ENCODE measurements around the gene CCR9. TPM values are rescaled to one million over a fixed set of nuclear protein-coding genes. Genes with fewer than 3 reads are reported as not detected.
A peak's percentile ranks its signal among the peaks of the same experiment; 100 is the strongest.

The CCR9 gene
- total RNA-seq, 4 donors from 2014 or later, result 2.1 to 7.4 (median 3.7) TPM

GRCh38 chr3:45939341-45939771 is 53.0 kb downstream of the CCR9 start:
- Histone ChIP-seq H3K27me3 (no peaks in the 10 kb centered on the region), H3K4me3 (no peak overlapping the region), H3K36me3 (peaks cover 0 to 31% (median 0%) of the 10 kb centered on the region in 3 donors), H3K4me1 (no peaks in the 10 kb centered on the region), H3K9me3 (no peaks in the 10 kb centered on the region), H3K27ac (peak overlapping the region in 1 of 4 donors; percentile 14)
- TF ChIP-seq CTCF (IDR thresholded peaks at IDR 0.05), result no peak
- TF ChIP-seq POLR2A (IDR thresholded peaks at IDR 0.05), result no peak
- no peak for DNase-seq

GRCh38 chr3:45940004-45940780 is 53.8 kb downstream of the CCR9 start:
- no peak for DNase-seq
- Histone ChIP-seq H3K4me1 (no peaks in the 10 kb centered on the region), H3K4me3 (no peak overlapping the region), H3K27me3 (no peaks in the 10 kb centered on the region), H3K9me3 (no peaks in the 10 kb centered on the region), H3K36me3 (peaks cover 0 to 23% (median 0%) of the 10 kb centered on the region in 3 donors), H3K27ac (no peak overlapping the region)
- no peak for TF ChIP-seq POLR2A (IDR thresholded peaks at IDR 0.05)
- TF ChIP-seq CTCF (IDR thresholded peaks at IDR 0.05), result no peak

GRCh38 chr3:45940781-45941365 is 54.5 kb downstream of the CCR9 start:
- Histone ChIP-seq H3K27ac (no peak overlapping the region), H3K36me3 (peaks cover 0 to 18% (median 0%) of the 10 kb centered on the region in 3 donors), H3K27me3 (no peaks in the 10 kb centered on the region), H3K9me3 (no peaks in the 10 kb centered on the region), H3K4me1 (no peaks in the 10 kb centered on the region), H3K4me3 (no peak overlapping the region)
- no peak for DNase-seq
- TF ChIP-seq CTCF (IDR thresholded peaks at IDR 0.05) (no peak), POLR2A (IDR thresholded peaks at IDR 0.05) (no peak)

- no peaks in the 10 kb centered on the region for H3K27me3 ChIP-seq
- no peaks in the 10 kb centered on the region for H3K9me3 ChIP-seq
- peak overlapping the region in 2 of 4 donors; percentile 32 to 66 for H3K27ac ChIP-seq
- no peak for TF ChIP-seq POLR2A (IDR thresholded peaks at IDR 0.05)
- no peak for TF ChIP-seq CTCF (IDR thresholded peaks at IDR 0.05)
- H3K4me1 ChIP-seq, result no peaks in the 10 kb centered on the region
- DNase-seq, result no peak
- H3K36me3 ChIP-seq, result peaks cover 0 to 21% (median 5%) of the 10 kb centered on the region in 3 donors
- H3K4me3 ChIP-seq, result no peak overlapping the region
Measured at GRCh38 chr3:45942051-45942825, 55.9 kb downstream of the CCR9 start.

GRCh38 chr3:45943207-45943846 is 57.0 kb downstream of the CCR9 start, which contains the start of gene CXCR6:
CXCR6 (plus strand) TSS chr3:45943464; CDS start chr3:45946482, 3,018 bp downstream.
- DNase-seq, result peak in 1 of 3 donors; percentile 62
- peak within 1 kb of the TSS; percentile 32 to 66 (median 56) for H3K27ac ChIP-seq
- peak in 1 of 2 donors; percentile 49 for TF ChIP-seq POLR2A (IDR thresholded peaks at IDR 0.05)
- no peak for TF ChIP-seq CTCF (IDR thresholded peaks at IDR 0.05)

More at GRCh38 chr3:45943207-45943846, 57.0 kb downstream of the CCR9 start, which contains the start of gene CXCR6:
- Histone ChIP-seq H3K4me3 (peak within 1 kb of the TSS in 3 of 4 donors; percentile 4 to 33 (median 11)), H3K4me1 (no peaks in the 10 kb centered on the region), H3K27me3 (no peaks in the 10 kb centered on the region), H3K36me3 (peaks cover 0 to 26% (median 5%) of the 10 kb centered on the region in 3 donors), H3K9me3 (no peaks in the 10 kb centered on the region)
